Measurements from ENCODE around the gene PARVA.

GRCh38 chr11:12552692-12553091 lies 175.3 kb downstream of the PARVA start:
- TF ChIP-seq, protein P1, sequence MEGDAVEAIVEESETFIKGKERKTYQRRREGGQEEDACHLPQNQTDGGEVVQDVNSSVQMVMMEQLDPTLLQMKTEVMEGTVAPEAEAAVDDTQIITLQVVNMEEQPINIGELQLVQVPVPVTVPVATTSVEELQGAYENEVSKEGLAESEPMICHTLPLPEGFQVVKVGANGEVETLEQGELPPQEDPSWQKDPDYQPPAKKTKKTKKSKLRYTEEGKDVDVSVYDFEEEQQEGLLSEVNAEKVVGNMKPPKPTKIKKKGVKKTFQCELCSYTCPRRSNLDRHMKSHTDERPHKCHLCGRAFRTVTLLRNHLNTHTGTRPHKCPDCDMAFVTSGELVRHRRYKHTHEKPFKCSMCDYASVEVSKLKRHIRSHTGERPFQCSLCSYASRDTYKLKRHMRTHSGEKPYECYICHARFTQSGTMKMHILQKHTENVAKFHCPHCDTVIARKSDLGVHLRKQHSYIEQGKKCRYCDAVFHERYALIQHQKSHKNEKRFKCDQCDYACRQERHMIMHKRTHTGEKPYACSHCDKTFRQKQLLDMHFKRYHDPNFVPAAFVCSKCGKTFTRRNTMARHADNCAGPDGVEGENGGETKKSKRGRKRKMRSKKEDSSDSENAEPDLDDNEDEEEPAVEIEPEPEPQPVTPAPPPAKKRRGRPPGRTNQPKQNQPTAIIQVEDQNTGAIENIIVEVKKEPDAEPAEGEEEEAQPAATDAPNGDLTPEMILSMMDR (IDR thresholded peaks at IDR 0.05) = no peak
- TF ChIP-seq, protein P2, sequence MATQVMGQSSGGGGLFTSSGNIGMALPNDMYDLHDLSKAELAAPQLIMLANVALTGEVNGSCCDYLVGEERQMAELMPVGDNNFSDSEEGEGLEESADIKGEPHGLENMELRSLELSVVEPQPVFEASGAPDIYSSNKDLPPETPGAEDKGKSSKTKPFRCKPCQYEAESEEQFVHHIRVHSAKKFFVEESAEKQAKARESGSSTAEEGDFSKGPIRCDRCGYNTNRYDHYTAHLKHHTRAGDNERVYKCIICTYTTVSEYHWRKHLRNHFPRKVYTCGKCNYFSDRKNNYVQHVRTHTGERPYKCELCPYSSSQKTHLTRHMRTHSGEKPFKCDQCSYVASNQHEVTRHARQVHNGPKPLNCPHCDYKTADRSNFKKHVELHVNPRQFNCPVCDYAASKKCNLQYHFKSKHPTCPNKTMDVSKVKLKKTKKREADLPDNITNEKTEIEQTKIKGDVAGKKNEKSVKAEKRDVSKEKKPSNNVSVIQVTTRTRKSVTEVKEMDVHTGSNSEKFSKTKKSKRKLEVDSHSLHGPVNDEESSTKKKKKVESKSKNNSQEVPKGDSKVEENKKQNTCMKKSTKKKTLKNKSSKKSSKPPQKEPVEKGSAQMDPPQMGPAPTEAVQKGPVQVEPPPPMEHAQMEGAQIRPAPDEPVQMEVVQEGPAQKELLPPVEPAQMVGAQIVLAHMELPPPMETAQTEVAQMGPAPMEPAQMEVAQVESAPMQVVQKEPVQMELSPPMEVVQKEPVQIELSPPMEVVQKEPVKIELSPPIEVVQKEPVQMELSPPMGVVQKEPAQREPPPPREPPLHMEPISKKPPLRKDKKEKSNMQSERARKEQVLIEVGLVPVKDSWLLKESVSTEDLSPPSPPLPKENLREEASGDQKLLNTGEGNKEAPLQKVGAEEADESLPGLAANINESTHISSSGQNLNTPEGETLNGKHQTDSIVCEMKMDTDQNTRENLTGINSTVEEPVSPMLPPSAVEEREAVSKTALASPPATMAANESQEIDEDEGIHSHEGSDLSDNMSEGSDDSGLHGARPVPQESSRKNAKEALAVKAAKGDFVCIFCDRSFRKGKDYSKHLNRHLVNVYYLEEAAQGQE (IDR thresholded peaks at IDR 0.05; ENCODE audit: insufficient read depth in 1 of 2, low read depth in 2 of 2, low read length in 1 of 2) = no peak
- no peak for TF ChIP-seq POLR2AphosphoS5 (IDR thresholded peaks at IDR 0.05; ENCODE audit: low read depth, low read length)

All from Panc1 (cell line).